ENCODE measurements around the gene TRDMT1.

The TRDMT1 gene

GRCh38 chr10:17196045-17196444 lies 5.4 kb downstream of the TRDMT1 start:
- no peak for DNase-seq (ENCODE audit: low read depth)
- TF ChIP-seq, protein P1, sequence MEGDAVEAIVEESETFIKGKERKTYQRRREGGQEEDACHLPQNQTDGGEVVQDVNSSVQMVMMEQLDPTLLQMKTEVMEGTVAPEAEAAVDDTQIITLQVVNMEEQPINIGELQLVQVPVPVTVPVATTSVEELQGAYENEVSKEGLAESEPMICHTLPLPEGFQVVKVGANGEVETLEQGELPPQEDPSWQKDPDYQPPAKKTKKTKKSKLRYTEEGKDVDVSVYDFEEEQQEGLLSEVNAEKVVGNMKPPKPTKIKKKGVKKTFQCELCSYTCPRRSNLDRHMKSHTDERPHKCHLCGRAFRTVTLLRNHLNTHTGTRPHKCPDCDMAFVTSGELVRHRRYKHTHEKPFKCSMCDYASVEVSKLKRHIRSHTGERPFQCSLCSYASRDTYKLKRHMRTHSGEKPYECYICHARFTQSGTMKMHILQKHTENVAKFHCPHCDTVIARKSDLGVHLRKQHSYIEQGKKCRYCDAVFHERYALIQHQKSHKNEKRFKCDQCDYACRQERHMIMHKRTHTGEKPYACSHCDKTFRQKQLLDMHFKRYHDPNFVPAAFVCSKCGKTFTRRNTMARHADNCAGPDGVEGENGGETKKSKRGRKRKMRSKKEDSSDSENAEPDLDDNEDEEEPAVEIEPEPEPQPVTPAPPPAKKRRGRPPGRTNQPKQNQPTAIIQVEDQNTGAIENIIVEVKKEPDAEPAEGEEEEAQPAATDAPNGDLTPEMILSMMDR (IDR thresholded peaks at IDR 0.05; ENCODE audit: low read depth, low read length, missing control alignments) = no peak
- H3K4me3 ChIP-seq (ENCODE audit: low read depth, low read length) = no peak overlapping the region

GRCh38 chr10:17195083-17195482 lies 6.4 kb downstream of the TRDMT1 start:
- no peak overlapping the region for H3K4me3 ChIP-seq (ENCODE audit: low read depth, low read length)
- DNase-seq (ENCODE audit: low read depth) = no peak
- TF ChIP-seq, protein P1 (IDR thresholded peaks at IDR 0.05; ENCODE audit: low read depth, low read length, missing control alignments) = no peak

GRCh38 chr10:17190602-17191001 lies 10.9 kb downstream of the TRDMT1 start:
- TF ChIP-seq, protein P1 (IDR thresholded peaks at IDR 0.05; ENCODE audit: low read depth, low read length, missing control alignments) = no peak
- H3K4me3 ChIP-seq (ENCODE audit: low read depth, low read length) = no peak overlapping the region
- DNase-seq (ENCODE audit: low read depth) = no peak

GRCh38 chr10:17188644-17189172 lies 12.8 kb downstream of the TRDMT1 start:
- DNase-seq (ENCODE audit: low read depth) = no peak
- TF ChIP-seq, protein P1 (IDR thresholded peaks at IDR 0.05; ENCODE audit: low read depth, low read length, missing control alignments) = no peak

GRCh38 chr10:17185873-17186272 lies 15.6 kb downstream of the TRDMT1 start:
- no peak for DNase-seq (ENCODE audit: low read depth)
- TF ChIP-seq, protein P1 (IDR thresholded peaks at IDR 0.05; ENCODE audit: low read depth, low read length, missing control alignments) = no peak
- H3K4me3 ChIP-seq (ENCODE audit: low read depth, low read length) = no peak overlapping the region

More at GRCh38 chr10:17188644-17189172, 12.8 kb downstream of the TRDMT1 start:
- no peak overlapping the region for H3K4me3 ChIP-seq (ENCODE audit: low read depth, low read length)

- H3K4me3 ChIP-seq (ENCODE audit: low read depth, low read length) = no peak overlapping the region
- TF ChIP-seq, protein P1 (IDR thresholded peaks at IDR 0.05; ENCODE audit: low read depth, low read length, missing control alignments) = no peak
- DNase-seq (ENCODE audit: low read depth) = no peak
Observed at GRCh38 chr10:17183110-17183509, 18.4 kb downstream of the TRDMT1 start.

- no peak for DNase-seq (ENCODE audit: low read depth)
- TF ChIP-seq, protein P1 (IDR thresholded peaks at IDR 0.05; ENCODE audit: low read depth, low read length, missing control alignments) = no peak
- no peak overlapping the region for H3K4me3 ChIP-seq (ENCODE audit: low read depth, low read length)
Observed at GRCh38 chr10:17181751-17182150, 19.7 kb downstream of the TRDMT1 start.
